ENCODE measurements around the gene MDGA2. TPM values are rescaled to one million over a fixed set of nuclear protein-coding genes. Genes with fewer than 3 reads are reported as not detected.
"Not testable (repeated sequence)": the region's sequence is repeated elsewhere in the genome, so short reads cannot be mapped to it uniquely, and the experiment has no call there.

The MDGA2 gene
- total RNA-seq, 2 experiments from 2014 or later = not detected

- CTCF ChIA-PET, POLR2A ChIA-PET: not testable (repeated sequence)
These were observed 483.2 kb downstream of the MDGA2 start for GRCh38 chr14:47192203-47192602.

GRCh38 chr14:47191700-47192099 lies 483.7 kb downstream of the MDGA2 start:
- no peak overlapping the region for H3K4me3 Mint-ChIP-seq
- ChIA-PET CTCF (no interaction called here), POLR2A (no interaction called here)
- ATAC-seq (no peak), DNase-seq (no peak)
- no peaks in the 10 kb centered on the region for H3K4me1 Mint-ChIP-seq (ENCODE audit: low read depth)
- no peak overlapping the region for H3K27ac Mint-ChIP-seq
- no peaks in the 10 kb centered on the region for H3K27me3 Mint-ChIP-seq (ENCODE audit: low read depth)
- no peaks in the 10 kb centered on the region for H3K36me3 Mint-ChIP-seq (ENCODE audit: low read depth)
- no peaks in the 10 kb centered on the region for H3K9me3 Mint-ChIP-seq (ENCODE audit: insufficient read depth)

More at GRCh38 chr14:47192203-47192602, 483.2 kb downstream of the MDGA2 start:
- not testable (repeated sequence) for H3K27ac Mint-ChIP-seq; H3K4me1 Mint-ChIP-seq (ENCODE audit: low read depth); ATAC-seq; H3K9me3 Mint-ChIP-seq (ENCODE audit: insufficient read depth); H3K27me3 Mint-ChIP-seq (ENCODE audit: low read depth); H3K4me3 Mint-ChIP-seq; DNase-seq; H3K36me3 Mint-ChIP-seq (ENCODE audit: low read depth)

- Mint-ChIP-seq H3K27ac (no peak overlapping the region), H3K36me3 (ENCODE audit: low read depth) (no peaks in the 10 kb centered on the region), H3K9me3 (ENCODE audit: insufficient read depth) (no peaks in the 10 kb centered on the region), H3K4me3 (no peak overlapping the region), H3K27me3 (ENCODE audit: low read depth) (no peaks in the 10 kb centered on the region), H3K4me1 (ENCODE audit: low read depth) (no peaks in the 10 kb centered on the region)
- ATAC-seq = no peak
- ChIA-PET POLR2A (no interaction called here), CTCF (no interaction called here)
- DNase-seq = no peak
These were observed 485.4 kb downstream of the MDGA2 start for GRCh38 chr14:47189911-47190484.

- ChIA-PET CTCF (no interaction called here), POLR2A (no interaction called here)
- Mint-ChIP-seq H3K36me3 (ENCODE audit: low read depth) (no peaks in the 10 kb centered on the region), H3K4me1 (ENCODE audit: low read depth) (no peaks in the 10 kb centered on the region), H3K27ac (no peak overlapping the region), H3K9me3 (ENCODE audit: insufficient read depth) (no peaks in the 10 kb centered on the region), H3K4me3 (no peak overlapping the region), H3K27me3 (ENCODE audit: low read depth) (no peaks in the 10 kb centered on the region)
- no peak for DNase-seq
- no peak for ATAC-seq
These were observed 488.9 kb downstream of the MDGA2 start for GRCh38 chr14:47186486-47186885.

GRCh38 chr14:47179906-47180305 lies 495.5 kb downstream of the MDGA2 start:
- CTCF ChIA-PET = no interaction called here
- no peak overlapping the region for H3K4me3 Mint-ChIP-seq
- H3K4me1 Mint-ChIP-seq (ENCODE audit: low read depth) = no peaks in the 10 kb centered on the region
- no peak for ATAC-seq
- DNase-seq = no peak
- H3K27ac Mint-ChIP-seq = no peak overlapping the region
- no peaks in the 10 kb centered on the region for H3K36me3 Mint-ChIP-seq (ENCODE audit: low read depth)
- POLR2A ChIA-PET = no interaction called here
- no peaks in the 10 kb centered on the region for H3K27me3 Mint-ChIP-seq (ENCODE audit: low read depth)
- no peaks in the 10 kb centered on the region for H3K9me3 Mint-ChIP-seq (ENCODE audit: insufficient read depth)

GRCh38 chr14:47171896-47172295 lies 503.5 kb downstream of the MDGA2 start:
- H3K27ac Mint-ChIP-seq; H3K4me1 Mint-ChIP-seq (ENCODE audit: low read depth); H3K9me3 Mint-ChIP-seq (ENCODE audit: insufficient read depth); CTCF ChIA-PET; H3K4me3 Mint-ChIP-seq; DNase-seq; ATAC-seq; POLR2A ChIA-PET; H3K36me3 Mint-ChIP-seq (ENCODE audit: low read depth); H3K27me3 Mint-ChIP-seq (ENCODE audit: low read depth): not testable (repeated sequence)

GRCh38 chr14:47167402-47167801 lies 508.0 kb downstream of the MDGA2 start:
- ChIA-PET CTCF (no interaction called here), POLR2A (no interaction called here)
- no peaks in the 10 kb centered on the region for H3K27me3 Mint-ChIP-seq (ENCODE audit: low read depth)
- no peak for DNase-seq
- H3K36me3 Mint-ChIP-seq (ENCODE audit: low read depth) = no peaks in the 10 kb centered on the region
- H3K4me3 Mint-ChIP-seq = no peak overlapping the region
- no peaks in the 10 kb centered on the region for H3K4me1 Mint-ChIP-seq (ENCODE audit: low read depth)
- no peak overlapping the region for H3K27ac Mint-ChIP-seq
- H3K9me3 Mint-ChIP-seq (ENCODE audit: insufficient read depth) = peaks cover 13% of the 10 kb centered on the region
- ATAC-seq = no peak

- DNase-seq (no peak), ATAC-seq (no peak)
- H3K36me3 Mint-ChIP-seq (ENCODE audit: low read depth) = no peaks in the 10 kb centered on the region
- peaks cover 5% of the 10 kb centered on the region for H3K9me3 Mint-ChIP-seq (ENCODE audit: insufficient read depth)
- no peaks in the 10 kb centered on the region for H3K27me3 Mint-ChIP-seq (ENCODE audit: low read depth)
- ChIA-PET POLR2A (no interaction called here), CTCF (no interaction called here)
- H3K27ac Mint-ChIP-seq = no peak overlapping the region
- no peak overlapping the region for H3K4me3 Mint-ChIP-seq
- H3K4me1 Mint-ChIP-seq (ENCODE audit: low read depth) = no peaks in the 10 kb centered on the region
These were observed 520.0 kb downstream of the MDGA2 start for GRCh38 chr14:47155395-47155794.

- CTCF ChIA-PET = no interaction called here
- POLR2A ChIA-PET = no interaction called here
- DNase-seq = no peak
- no peak overlapping the region for H3K27ac Mint-ChIP-seq
- H3K4me1 Mint-ChIP-seq (ENCODE audit: low read depth) = no peaks in the 10 kb centered on the region
- no peaks in the 10 kb centered on the region for H3K27me3 Mint-ChIP-seq (ENCODE audit: low read depth)
- no peaks in the 10 kb centered on the region for H3K36me3 Mint-ChIP-seq (ENCODE audit: low read depth)
- no peak for ATAC-seq
- peaks cover 5% of the 10 kb centered on the region for H3K9me3 Mint-ChIP-seq (ENCODE audit: insufficient read depth)
- H3K4me3 Mint-ChIP-seq = no peak overlapping the region
These were observed 521.1 kb downstream of the MDGA2 start for GRCh38 chr14:47154276-47154797.

- peaks cover 5% of the 10 kb centered on the region for H3K9me3 Mint-ChIP-seq (ENCODE audit: insufficient read depth)
- POLR2A ChIA-PET = no interaction called here
- no peaks in the 10 kb centered on the region for H3K27me3 Mint-ChIP-seq (ENCODE audit: low read depth)
- no peak overlapping the region for H3K4me3 Mint-ChIP-seq
- H3K27ac Mint-ChIP-seq = no peak overlapping the region
- DNase-seq (no peak), ATAC-seq (no peak)
- H3K36me3 Mint-ChIP-seq (ENCODE audit: low read depth) = no peaks in the 10 kb centered on the region
- H3K4me1 Mint-ChIP-seq (ENCODE audit: low read depth) = no peaks in the 10 kb centered on the region
- CTCF ChIA-PET = no interaction called here
These were observed 521.7 kb downstream of the MDGA2 start for GRCh38 chr14:47153746-47154145.

GRCh38 chr14:47150267-47150666 lies 525.1 kb downstream of the MDGA2 start:
- H3K9me3 Mint-ChIP-seq (ENCODE audit: insufficient read depth) = no peaks in the 10 kb centered on the region
- CTCF ChIA-PET = no interaction called here
- POLR2A ChIA-PET = no interaction called here

GRCh38 chr14:47149326-47149725 lies 526.1 kb downstream of the MDGA2 start:
- H3K27ac Mint-ChIP-seq = no peak overlapping the region
- no peaks in the 10 kb centered on the region for H3K27me3 Mint-ChIP-seq (ENCODE audit: low read depth)
- CTCF ChIA-PET = no interaction called here
- ATAC-seq = no peak
- H3K36me3 Mint-ChIP-seq (ENCODE audit: low read depth) = no peaks in the 10 kb centered on the region
- POLR2A ChIA-PET = no interaction called here
- no peaks in the 10 kb centered on the region for H3K4me1 Mint-ChIP-seq (ENCODE audit: low read depth)
- no peaks in the 10 kb centered on the region for H3K9me3 Mint-ChIP-seq (ENCODE audit: insufficient read depth)
- H3K4me3 Mint-ChIP-seq = no peak overlapping the region
- DNase-seq = no peak

More at GRCh38 chr14:47150267-47150666, 525.1 kb downstream of the MDGA2 start:
- no peak overlapping the region for H3K4me3 Mint-ChIP-seq
- H3K27me3 Mint-ChIP-seq (ENCODE audit: low read depth) = no peaks in the 10 kb centered on the region
- no peak for DNase-seq
- ATAC-seq = no peak
- H3K36me3 Mint-ChIP-seq (ENCODE audit: low read depth) = no peaks in the 10 kb centered on the region
- no peaks in the 10 kb centered on the region for H3K4me1 Mint-ChIP-seq (ENCODE audit: low read depth)
- no peak overlapping the region for H3K27ac Mint-ChIP-seq

- Mint-ChIP-seq H3K9me3 (ENCODE audit: insufficient read depth) (no peaks in the 10 kb centered on the region), H3K4me3 (no peak overlapping the region), H3K27ac (no peak overlapping the region), H3K36me3 (ENCODE audit: low read depth) (no peaks in the 10 kb centered on the region), H3K27me3 (ENCODE audit: low read depth) (no peaks in the 10 kb centered on the region), H3K4me1 (ENCODE audit: low read depth) (no peaks in the 10 kb centered on the region)
- ChIA-PET CTCF (no interaction called here), POLR2A (interaction anchor here (0.6 kb wide), 1 partner anchor 349 kb away, joined by 3 read pairs; no protein-coding TSS in a partner anchor)
- no peak for DNase-seq
- ATAC-seq = no peak
These were observed 526.7 kb downstream of the MDGA2 start for GRCh38 chr14:47148686-47149085.
